ENCODE data around the gene CHCHD10.
"Not testable (repeated sequence)": the region's sequence is repeated elsewhere in the genome, so short reads cannot be mapped to it uniquely, and the experiment has no call there.

The CHCHD10 gene

GRCh38 chr22:23750367-23750713, 17.4 kb downstream of the CHCHD10 start:
- no peak for DNase-seq (ENCODE audit: low read depth in 2 of 2)

GRCh38 chr22:23749841-23750301, 17.9 kb downstream of the CHCHD10 start:
- no peak for DNase-seq (ENCODE audit: low read depth in 2 of 2)

GRCh38 chr22:23745791-23746190, 22.0 kb downstream of the CHCHD10 start:
- no peak for DNase-seq (ENCODE audit: low read depth in 2 of 2)

- DNase-seq (ENCODE audit: low read depth in 2 of 2): no peak
Measured at GRCh38 chr22:23744485-23744884, 23.3 kb downstream of the CHCHD10 start.

GRCh38 chr22:23744001-23744400, 23.8 kb downstream of the CHCHD10 start:
- no peak for DNase-seq (ENCODE audit: low read depth in 2 of 2)

- no peak for DNase-seq (ENCODE audit: low read depth in 2 of 2)
Measured at GRCh38 chr22:23743303-23743705, 24.5 kb downstream of the CHCHD10 start.

- no peak for DNase-seq (ENCODE audit: low read depth in 2 of 2)
Measured at GRCh38 chr22:23742505-23743264, 25.1 kb downstream of the CHCHD10 start.

- no peak for DNase-seq (ENCODE audit: low read depth in 2 of 2)
Measured at GRCh38 chr22:23737696-23738095, 30.1 kb downstream of the CHCHD10 start.

GRCh38 chr22:23728108-23728507, 39.7 kb downstream of the CHCHD10 start:
- not testable (repeated sequence) for DNase-seq (ENCODE audit: low read depth in 2 of 2)

GRCh38 chr22:23722724-23723123, 45.0 kb downstream of the CHCHD10 start:
- DNase-seq (ENCODE audit: low read depth in 2 of 2): no peak

GRCh38 chr22:23722160-23722559, 45.6 kb downstream of the CHCHD10 start:
- no peak for DNase-seq (ENCODE audit: low read depth in 2 of 2)

GRCh38 chr22:23720855-23721254, 46.9 kb downstream of the CHCHD10 start:
- no peak for DNase-seq (ENCODE audit: low read depth in 2 of 2)

GRCh38 chr22:23718371-23719165, 49.2 kb downstream of the CHCHD10 start:
- DNase-seq (ENCODE audit: low read depth in 2 of 2): no peak

GRCh38 chr22:23716811-23717801, 50.7 kb downstream of the CHCHD10 start:
- DNase-seq (ENCODE audit: low read depth in 2 of 2): peak; percentile 64 to 66
